ENCODE results near the gene PTP4A2.

DNA sequence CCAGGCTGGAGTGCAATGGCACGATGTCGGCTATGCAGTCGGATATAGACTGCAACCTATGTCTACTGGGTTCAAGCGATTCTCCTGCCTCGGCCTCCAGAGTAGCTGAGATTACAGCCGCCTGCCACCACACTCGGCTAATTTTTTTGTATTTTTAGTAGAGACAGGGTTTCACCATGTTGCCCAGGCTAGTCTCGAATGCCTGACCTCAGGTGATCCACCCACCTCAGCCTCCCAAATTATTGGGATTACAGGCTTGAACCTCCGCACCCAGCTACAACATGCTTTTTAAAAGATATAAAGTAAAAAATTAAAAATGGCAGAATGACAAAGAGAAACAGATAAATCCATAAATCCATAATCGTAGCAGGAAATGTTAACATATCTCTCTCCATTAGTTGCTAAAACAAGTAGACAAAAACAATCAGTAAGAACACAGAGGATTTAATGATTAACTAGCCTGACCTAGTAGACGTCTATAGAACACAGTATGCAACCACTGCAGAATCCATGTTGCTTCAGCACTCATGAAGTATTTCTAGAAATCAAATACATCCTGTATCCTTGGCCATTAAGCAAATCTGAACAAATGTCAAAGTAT is 62.4 kb downstream of the PTP4A2 start:
- TF ChIP-seq, protein P1, sequence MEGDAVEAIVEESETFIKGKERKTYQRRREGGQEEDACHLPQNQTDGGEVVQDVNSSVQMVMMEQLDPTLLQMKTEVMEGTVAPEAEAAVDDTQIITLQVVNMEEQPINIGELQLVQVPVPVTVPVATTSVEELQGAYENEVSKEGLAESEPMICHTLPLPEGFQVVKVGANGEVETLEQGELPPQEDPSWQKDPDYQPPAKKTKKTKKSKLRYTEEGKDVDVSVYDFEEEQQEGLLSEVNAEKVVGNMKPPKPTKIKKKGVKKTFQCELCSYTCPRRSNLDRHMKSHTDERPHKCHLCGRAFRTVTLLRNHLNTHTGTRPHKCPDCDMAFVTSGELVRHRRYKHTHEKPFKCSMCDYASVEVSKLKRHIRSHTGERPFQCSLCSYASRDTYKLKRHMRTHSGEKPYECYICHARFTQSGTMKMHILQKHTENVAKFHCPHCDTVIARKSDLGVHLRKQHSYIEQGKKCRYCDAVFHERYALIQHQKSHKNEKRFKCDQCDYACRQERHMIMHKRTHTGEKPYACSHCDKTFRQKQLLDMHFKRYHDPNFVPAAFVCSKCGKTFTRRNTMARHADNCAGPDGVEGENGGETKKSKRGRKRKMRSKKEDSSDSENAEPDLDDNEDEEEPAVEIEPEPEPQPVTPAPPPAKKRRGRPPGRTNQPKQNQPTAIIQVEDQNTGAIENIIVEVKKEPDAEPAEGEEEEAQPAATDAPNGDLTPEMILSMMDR (IDR thresholded peaks at IDR 0.05): no peak
- TF ChIP-seq POLR2A (IDR thresholded peaks at IDR 0.05): no peak

Measured in lower leg skin (tissue), 3 donors.